Muscle layer of duodenum (tissue), 2 donors: ENCODE data around the gene CNTNAP5.

ENCODE experiments used
- H3K27ac ChIP-seq: one replicate; pipeline ENCODE4 v1.7.0; 2013; ENCODE audit warnings: mild to moderate bottlenecking, low read length
- H3K27me3 ChIP-seq: one replicate; pipeline ENCODE4 v1.7.0; 2013; ENCODE audit warnings: low read depth, mild to moderate bottlenecking, control low read depth, low read length
- H3K36me3 ChIP-seq, 2 donors: one replicate each; pipeline ENCODE4 v1.7.0; 2013; ENCODE audit warnings: low read length in 2 of 2, control low read depth in 1 of 2, mild to moderate bottlenecking in 1 of 2; ENCODE audit not compliant: insufficient read depth in 2 of 2, control insufficient read depth in 1 of 2
- H3K4me1 ChIP-seq, 2 donors: one replicate each; pipeline ENCODE4 v1.7.0; 2013; ENCODE audit warnings: low read length in 2 of 2, mild to moderate bottlenecking in 2 of 2, control low read depth in 1 of 2, moderate library complexity in 1 of 2; ENCODE audit not compliant: insufficient read depth in 2 of 2, control insufficient read depth in 1 of 2
- H3K4me3 ChIP-seq, 2 donors: one replicate each; pipeline ENCODE4 v1.7.0; 2013; ENCODE audit warnings: low read length in 2 of 2, low read depth in 1 of 2, mild to moderate bottlenecking in 1 of 2
- H3K9me3 ChIP-seq, 2 donors: one replicate each; pipeline ENCODE4 v1.7.0; 2013; ENCODE audit warnings: low read length in 2 of 2, control low read depth in 1 of 2, mild to moderate bottlenecking in 1 of 2; ENCODE audit not compliant: control insufficient read depth in 1 of 2
- donor health status: healthy.

Gene CNTNAP5

GRCh38 chr2:124639524-124639923, 614.4 kb downstream of the CNTNAP5 start:
- Histone ChIP-seq H3K9me3 (no peaks in the 10 kb centered on the region), H3K4me3 (no peak overlapping the region), H3K4me1 (no peaks in the 10 kb centered on the region), H3K27ac (no peak overlapping the region), H3K27me3 (no peaks in the 10 kb centered on the region), H3K36me3 (no peaks in the 10 kb centered on the region)

DNA sequence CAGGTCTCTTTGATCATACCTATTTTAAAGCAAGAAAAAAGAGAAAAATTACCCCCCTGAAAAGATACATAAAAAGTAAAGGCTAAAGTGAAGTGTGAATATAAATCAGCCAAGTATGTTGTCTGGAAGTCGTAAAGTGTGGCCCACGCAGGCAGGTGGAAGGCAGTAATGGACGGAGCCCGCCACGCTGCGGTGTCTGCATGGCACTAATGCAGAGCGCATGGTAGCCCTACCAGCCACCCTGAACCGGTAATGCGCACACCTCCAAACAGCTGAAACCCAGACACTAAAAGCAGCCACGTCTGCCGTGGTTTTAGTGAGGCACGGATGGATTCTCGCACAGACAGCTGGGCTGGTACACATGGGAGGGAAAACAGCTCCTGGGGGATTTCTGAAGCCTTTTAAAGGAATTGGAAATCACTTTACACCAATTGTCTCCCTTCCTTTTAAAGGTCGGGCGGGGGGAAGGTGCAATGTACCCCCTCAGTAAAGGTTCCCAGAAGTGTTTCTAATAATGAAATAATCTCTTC, 615.2 kb downstream of the CNTNAP5 start:
- Histone ChIP-seq H3K36me3 (no peaks in the 10 kb centered on the region), H3K27ac (no peak overlapping the region), H3K27me3 (no peaks in the 10 kb centered on the region), H3K9me3 (no peaks in the 10 kb centered on the region), H3K4me1 (no peaks in the 10 kb centered on the region), H3K4me3 (no peak overlapping the region)

DNA sequence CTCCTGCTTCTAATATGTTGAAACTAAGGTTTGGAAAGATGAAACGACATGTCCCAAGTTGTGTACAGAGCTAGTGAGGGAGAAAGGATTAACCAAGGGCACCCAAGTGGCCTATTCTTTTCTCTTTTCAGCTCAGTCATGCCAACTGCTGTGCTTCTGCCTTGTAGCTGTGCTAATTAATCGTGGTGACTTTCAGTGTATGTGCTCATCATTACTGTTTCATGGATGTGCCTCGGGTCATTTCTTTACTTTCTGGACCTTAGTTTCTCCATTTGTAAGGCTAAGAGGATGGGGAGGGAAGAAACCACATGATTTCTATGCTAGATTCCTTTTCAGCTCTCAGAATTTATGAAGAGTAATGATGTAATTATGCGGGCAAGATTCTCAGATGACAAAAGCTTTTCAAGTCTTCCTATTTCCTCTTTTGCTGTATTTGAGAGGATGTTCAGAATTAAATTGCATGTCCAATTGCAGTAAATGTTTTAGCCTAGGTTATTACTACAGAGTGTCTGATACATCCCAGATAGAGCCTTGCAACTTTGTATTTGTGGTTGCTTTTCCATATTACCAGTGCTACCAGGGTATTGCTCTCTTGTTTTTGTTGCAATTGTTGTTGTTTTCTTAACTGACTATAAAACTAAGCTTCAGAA, 621.2 kb downstream of the CNTNAP5 start:
- no peaks in the 10 kb centered on the region for H3K4me1 ChIP-seq
- no peaks in the 10 kb centered on the region for H3K27me3 ChIP-seq
- no peak overlapping the region for H3K4me3 ChIP-seq
- H3K36me3 ChIP-seq = no peaks in the 10 kb centered on the region
- no peaks in the 10 kb centered on the region for H3K9me3 ChIP-seq
- H3K27ac ChIP-seq = no peak overlapping the region

DNA sequence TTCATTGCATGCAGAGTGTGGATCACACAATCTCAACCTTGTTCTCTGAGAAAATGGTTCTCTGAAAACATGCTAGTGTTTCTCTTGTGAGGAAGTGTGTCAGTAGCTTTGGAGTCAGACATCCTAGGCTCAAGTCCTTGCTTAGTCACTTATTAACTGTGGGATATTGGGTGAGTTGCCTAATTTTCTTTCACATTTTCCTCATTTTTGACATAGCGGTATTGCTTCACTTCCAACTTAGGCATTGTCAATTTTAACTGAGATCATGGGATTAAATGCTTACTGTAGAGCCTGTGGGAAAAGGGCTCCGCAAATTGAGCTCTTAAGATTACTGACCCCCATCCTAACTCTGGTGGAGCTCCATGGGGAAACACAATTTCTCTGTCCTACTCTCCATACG, 622.2 kb downstream of the CNTNAP5 start:
- Histone ChIP-seq H3K4me3 (no peak overlapping the region), H3K36me3 (no peaks in the 10 kb centered on the region), H3K4me1 (no peaks in the 10 kb centered on the region), H3K27ac (no peak overlapping the region), H3K9me3 (no peaks in the 10 kb centered on the region), H3K27me3 (no peaks in the 10 kb centered on the region)

GRCh38 chr2:124647663-124648062, 622.6 kb downstream of the CNTNAP5 start:
- no peaks in the 10 kb centered on the region for H3K4me1 ChIP-seq
- H3K27me3 ChIP-seq = no peaks in the 10 kb centered on the region
- no peak overlapping the region for H3K4me3 ChIP-seq
- no peaks in the 10 kb centered on the region for H3K36me3 ChIP-seq
- H3K9me3 ChIP-seq = no peaks in the 10 kb centered on the region
- H3K27ac ChIP-seq = no peak overlapping the region

DNA sequence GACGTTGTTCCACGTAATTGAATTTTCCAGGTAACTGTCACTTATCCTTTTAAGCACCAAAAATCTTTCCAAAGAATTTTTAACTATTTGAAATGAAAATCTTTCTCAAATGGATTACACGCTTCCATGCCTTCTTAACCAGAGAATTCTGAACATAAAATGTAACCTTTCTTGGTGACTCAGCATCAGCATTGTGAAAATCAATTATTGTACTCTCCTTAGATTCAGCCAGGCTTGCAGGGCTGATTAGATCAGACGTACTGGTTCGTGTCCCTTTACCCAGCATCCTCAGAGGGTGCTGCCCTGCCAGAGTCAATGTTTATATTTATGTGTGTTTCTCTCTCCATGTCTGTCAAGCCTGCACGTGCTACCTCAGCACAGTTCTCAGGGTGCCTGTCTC, 623.9 kb downstream of the CNTNAP5 start:
- Histone ChIP-seq H3K27ac (no peak overlapping the region), H3K36me3 (no peaks in the 10 kb centered on the region), H3K9me3 (no peaks in the 10 kb centered on the region), H3K4me1 (no peaks in the 10 kb centered on the region), H3K4me3 (no peak overlapping the region), H3K27me3 (no peaks in the 10 kb centered on the region)

GRCh38 chr2:124652099-124652498, 627.0 kb downstream of the CNTNAP5 start:
- Histone ChIP-seq H3K36me3 (no peaks in the 10 kb centered on the region), H3K4me3 (no peak overlapping the region), H3K27ac (no peak overlapping the region), H3K27me3 (no peaks in the 10 kb centered on the region), H3K4me1 (no peaks in the 10 kb centered on the region), H3K9me3 (no peaks in the 10 kb centered on the region)

GRCh38 chr2:124658373-124658772, 633.3 kb downstream of the CNTNAP5 start:
- H3K9me3 ChIP-seq = no peaks in the 10 kb centered on the region
- H3K4me3 ChIP-seq = no peak overlapping the region
- no peaks in the 10 kb centered on the region for H3K36me3 ChIP-seq
- no peaks in the 10 kb centered on the region for H3K4me1 ChIP-seq
- H3K27ac ChIP-seq = no peak overlapping the region
- H3K27me3 ChIP-seq = no peaks in the 10 kb centered on the region

DNA sequence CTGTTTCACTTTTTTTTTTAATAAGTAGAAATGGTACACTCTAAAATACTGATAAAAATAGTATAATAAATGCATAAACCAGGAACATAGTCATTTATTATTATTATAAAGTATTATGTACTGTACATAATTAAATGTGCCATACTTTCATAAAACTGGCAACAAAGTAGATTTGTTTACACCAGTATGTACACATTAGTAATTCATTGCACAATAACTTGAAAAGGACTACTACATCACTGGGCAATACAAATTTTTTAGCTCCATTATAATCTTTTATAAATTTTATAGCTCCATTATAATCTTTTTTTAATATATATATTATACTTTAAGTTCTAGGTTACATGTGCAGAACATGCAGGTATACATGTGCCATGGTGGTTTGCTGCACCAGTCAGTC, 636.5 kb downstream of the CNTNAP5 start:
- Histone ChIP-seq H3K36me3 (no peaks in the 10 kb centered on the region), H3K4me3 (no peak overlapping the region), H3K27ac (no peak overlapping the region), H3K9me3 (no peaks in the 10 kb centered on the region), H3K27me3 (no peaks in the 10 kb centered on the region), H3K4me1 (no peaks in the 10 kb centered on the region)

- no peak overlapping the region for H3K4me3 ChIP-seq
- H3K4me1 ChIP-seq = no peaks in the 10 kb centered on the region
- H3K27ac ChIP-seq = no peak overlapping the region
- H3K36me3 ChIP-seq = no peaks in the 10 kb centered on the region
- no peaks in the 10 kb centered on the region for H3K9me3 ChIP-seq
- no peaks in the 10 kb centered on the region for H3K27me3 ChIP-seq
Observed at GRCh38 chr2:124662946-124663644, 638.0 kb downstream of the CNTNAP5 start.

GRCh38 chr2:124663645-124663997, 638.5 kb downstream of the CNTNAP5 start:
- no peak overlapping the region for H3K4me3 ChIP-seq
- no peaks in the 10 kb centered on the region for H3K36me3 ChIP-seq
- H3K4me1 ChIP-seq = no peaks in the 10 kb centered on the region
- H3K27ac ChIP-seq = no peak overlapping the region
- no peaks in the 10 kb centered on the region for H3K27me3 ChIP-seq
- no peaks in the 10 kb centered on the region for H3K9me3 ChIP-seq

- Histone ChIP-seq H3K4me1 (no peaks in the 10 kb centered on the region), H3K9me3 (no peaks in the 10 kb centered on the region), H3K27ac (no peak overlapping the region), H3K36me3 (no peaks in the 10 kb centered on the region), H3K27me3 (no peaks in the 10 kb centered on the region), H3K4me3 (no peak overlapping the region)
Observed at GRCh38 chr2:124664363-124664762, 639.3 kb downstream of the CNTNAP5 start.
